Activated naive CD8-positive, alpha-beta T cell treated with anti-CD3 and anti-CD28 coated beads, Interleukin-2, amount 50 U/mL, for 16 hours (primary cell): ENCODE results near the gene LAMA3.

Source experiments
- DNase-seq: peaks from one replicate; pipeline ENCODE4 v3.0.0-alpha.2; 2020; ENCODE audit warnings: low read depth, low spot score

The LAMA3 gene

DNA sequence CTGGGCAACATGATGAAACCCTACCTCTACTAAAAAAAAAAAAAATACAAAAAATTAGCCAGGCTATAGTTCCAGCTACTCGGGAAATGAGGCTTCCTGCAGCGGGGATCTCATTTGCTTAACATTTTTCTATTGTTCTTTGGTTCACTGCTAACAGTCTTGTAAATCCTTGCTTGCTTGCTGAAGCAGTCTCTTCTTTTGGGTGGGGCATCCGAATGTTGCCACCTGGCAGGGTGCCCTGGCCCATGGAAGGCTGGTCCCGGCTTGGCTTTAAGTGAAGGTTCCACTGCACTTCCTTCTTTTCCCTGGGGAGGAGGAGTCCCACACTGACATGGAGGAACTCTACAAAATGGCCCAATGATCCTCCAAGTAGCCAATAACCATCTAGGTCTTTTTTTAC is 20.5 kb upstream of the LAMA3 start:
- no peak for DNase-seq

DNA sequence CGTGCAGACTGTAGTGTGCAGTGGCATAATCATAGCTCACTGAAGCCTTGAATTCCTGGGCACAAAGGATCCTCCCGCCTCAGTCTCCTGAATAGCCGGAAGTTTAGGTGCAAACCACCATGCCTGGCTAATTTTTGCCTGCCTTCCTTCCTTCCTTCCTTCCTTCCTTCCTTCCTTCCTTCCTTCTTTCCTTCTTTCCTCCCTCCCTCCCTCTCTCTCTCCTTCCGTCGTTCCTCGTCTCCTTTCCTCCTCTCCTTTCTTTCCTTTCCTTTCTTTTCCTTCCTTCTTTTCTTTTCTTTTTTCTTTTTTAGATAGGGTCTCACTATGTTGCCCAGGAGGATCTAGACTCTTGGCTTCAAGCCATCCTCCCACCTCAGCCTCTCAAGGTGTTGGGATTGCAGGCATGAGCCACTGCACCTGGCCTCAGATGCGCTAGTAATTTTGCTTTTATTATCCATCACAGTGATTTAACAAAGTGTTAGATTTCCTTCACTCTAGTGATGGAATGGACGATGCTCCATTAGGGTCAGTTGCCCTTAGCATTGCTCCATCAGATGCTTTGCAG is 20.0 kb upstream of the LAMA3 start:
- DNase-seq, result no peak

DNA sequence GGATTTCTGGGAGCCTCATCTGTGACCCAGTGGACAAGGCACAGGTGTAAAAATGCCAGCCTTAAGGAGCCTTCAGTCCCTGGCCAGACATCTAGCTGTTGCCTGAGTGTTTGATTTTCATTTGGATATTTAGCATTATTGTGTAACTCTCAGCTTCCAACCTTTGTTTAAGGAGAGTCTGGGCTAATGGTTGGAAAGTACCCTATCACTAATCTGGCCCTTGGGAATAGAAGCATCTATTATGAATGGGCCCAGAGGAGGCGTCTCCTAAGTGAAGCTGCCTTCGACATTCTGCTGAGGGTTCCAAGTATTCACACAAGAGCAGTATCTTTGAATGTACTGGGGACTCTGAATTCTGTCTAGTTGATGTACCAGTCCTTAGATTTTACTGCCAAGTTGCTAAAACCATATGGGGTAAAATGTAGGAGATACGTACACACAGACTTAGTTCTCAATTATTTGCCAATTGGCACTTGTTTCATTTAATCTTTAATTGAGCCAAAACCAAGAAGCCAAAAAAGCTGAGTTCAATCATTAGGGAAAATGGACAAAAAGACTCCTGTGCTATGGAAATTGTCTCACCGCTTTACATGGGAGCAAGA is 19.3 kb upstream of the LAMA3 start:
- no peak for DNase-seq

DNA sequence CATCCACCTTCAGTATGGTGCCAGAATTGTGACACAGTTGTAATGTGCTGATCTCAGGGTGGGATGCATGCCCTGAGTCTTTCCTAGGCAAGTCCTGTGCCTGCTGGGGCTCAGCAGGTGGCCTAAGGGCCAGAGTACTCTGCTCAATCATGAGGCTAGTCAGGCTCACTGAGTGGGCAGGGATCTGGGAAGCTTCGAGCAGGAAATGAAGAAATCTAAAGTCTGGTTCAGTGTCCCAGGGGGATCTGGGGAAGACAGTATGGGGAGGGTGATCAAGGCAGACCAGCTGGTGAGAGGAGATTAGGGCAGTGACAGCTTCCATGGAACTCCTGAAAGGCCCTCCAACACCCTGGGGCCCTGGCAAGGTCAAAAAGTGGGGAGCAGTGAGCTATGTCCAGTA is 17.7 kb upstream of the LAMA3 start:
- DNase-seq, result no peak

DNA sequence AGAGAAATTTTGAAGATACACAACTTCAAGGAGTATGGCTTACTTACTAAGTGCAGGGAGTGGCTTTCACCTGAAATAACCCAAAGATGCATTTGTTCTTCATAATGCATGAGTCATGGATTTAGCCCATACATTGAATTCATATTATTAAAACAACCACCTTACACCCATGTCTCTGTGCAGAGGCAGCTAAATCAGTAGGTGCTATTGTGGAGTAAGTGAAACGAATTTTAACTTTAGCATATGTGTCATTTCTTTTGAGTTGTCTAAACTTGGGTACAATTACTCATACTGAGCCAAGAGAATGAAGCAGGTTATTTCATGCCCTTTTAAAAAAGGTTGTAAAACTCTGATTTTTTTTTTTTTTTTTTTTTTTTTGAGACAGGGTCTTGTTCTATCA is 15.5 kb upstream of the LAMA3 start:
- DNase-seq, result no peak

DNA sequence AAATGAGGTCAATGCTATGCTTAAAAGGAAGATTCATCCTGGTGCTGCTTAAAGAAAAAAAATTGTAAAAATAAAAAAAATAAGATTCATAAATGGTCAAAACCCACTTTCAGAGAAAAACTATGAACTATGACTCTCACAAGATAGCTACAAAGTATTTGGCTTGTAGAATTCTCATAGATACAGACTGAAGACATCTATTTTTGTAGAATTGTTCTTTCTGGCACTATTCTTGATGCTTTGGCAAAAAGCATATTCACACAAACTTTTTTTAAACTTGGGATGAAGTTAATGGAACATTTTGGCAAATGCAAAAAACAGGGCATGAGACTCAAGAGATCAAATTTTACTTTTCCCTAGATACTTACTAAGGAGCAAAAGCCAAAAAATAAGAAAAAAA is 14.0 kb upstream of the LAMA3 start:
- DNase-seq, result no peak

DNA sequence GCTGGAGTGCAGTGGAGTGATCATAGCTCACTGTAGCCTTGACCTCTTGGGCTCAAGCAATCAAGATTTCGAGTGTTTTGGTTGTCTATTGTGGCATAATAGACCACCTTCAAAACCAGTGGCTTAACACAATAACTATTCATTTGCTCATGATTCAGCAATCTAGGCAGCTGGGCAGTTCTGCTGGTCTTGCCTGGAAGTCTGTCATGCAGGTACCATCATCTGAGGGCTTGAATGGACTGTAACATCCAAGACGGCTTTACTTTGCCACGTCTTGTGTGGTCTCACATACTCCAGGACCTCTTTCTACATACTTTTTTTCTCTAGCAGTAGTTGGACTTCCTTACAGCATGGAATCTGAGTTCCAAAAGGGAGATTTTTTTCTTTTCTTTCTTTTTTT is 13.4 kb upstream of the LAMA3 start:
- DNase-seq, result no peak

DNA sequence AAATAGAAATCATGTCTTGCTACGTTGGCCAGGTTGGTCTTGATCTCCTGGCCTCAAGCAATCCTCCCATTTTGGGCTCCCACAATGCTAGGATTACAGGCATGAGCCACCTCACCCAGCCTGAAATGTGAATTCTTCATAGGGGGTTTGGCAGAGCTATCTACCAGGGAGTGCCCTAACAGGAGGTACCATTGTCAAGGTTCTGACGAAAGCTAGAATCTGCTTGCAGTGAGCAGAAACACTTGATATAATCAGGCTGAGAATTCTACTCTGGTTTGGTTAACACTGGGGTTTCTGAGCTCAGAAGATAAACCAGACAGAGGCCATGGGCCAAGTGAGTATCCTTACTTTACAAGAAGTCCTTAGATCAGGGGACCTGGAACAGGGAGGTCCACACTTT is 7.2 kb upstream of the LAMA3 start:
- no peak for DNase-seq

DNA sequence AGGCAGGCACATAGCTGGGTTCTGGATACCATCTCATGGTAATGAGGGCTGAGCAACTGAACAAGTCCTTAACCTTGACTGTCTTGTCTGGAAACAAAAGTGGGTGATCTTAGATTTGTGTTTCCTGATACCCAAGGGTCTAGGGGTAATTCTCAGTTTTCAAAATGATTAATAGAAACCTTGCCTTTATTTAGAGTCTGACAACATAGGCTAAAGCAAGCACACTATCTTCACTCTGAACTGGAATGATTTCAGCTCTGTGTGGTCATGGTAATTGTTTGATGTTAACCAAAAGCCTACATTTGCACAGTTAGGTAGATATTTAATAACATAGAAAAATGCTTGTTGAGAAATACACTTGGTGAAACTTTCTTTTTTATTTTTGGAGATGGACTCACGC is 6.8 kb upstream of the LAMA3 start:
- no peak for DNase-seq

DNA sequence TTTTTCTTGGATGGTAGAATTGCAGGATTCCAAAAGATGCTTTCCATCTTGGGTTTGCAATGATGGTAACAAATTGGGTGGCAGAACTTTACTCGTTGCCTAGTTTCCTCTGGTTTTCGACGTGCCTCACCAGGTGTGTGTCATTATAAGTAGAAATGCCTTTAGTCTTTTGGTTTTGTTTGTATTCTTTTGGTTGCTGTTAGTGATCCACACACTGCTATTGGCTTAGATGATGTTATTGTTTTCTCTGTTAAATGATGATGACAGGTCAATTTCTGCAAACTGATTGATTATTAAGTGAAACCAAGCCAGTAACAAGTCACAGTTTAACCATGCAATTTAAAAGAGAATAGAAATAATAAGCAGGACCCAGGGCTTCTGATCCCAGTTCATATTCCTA is 6.1 kb upstream of the LAMA3 start:
- no peak for DNase-seq

DNA sequence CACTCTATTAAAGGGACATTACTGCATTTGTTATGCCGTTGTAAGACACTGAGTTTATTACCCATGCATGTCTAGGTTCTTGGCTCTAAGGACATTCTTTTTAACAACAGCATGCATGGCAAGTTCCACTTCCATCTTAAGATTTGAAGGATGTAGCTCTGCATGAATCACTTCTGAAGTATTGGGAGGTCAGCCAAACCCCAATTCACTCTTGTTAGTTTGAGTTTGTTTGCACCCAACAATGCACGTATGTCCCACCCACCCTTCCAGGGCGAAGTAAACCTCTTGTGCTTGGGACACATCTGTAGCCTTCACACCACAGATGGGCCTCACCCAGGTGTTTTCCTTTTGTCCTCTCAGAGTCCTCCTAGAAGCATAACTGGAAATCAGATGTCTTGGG is 5.6 kb upstream of the LAMA3 start:
- DNase-seq, result no peak

DNA sequence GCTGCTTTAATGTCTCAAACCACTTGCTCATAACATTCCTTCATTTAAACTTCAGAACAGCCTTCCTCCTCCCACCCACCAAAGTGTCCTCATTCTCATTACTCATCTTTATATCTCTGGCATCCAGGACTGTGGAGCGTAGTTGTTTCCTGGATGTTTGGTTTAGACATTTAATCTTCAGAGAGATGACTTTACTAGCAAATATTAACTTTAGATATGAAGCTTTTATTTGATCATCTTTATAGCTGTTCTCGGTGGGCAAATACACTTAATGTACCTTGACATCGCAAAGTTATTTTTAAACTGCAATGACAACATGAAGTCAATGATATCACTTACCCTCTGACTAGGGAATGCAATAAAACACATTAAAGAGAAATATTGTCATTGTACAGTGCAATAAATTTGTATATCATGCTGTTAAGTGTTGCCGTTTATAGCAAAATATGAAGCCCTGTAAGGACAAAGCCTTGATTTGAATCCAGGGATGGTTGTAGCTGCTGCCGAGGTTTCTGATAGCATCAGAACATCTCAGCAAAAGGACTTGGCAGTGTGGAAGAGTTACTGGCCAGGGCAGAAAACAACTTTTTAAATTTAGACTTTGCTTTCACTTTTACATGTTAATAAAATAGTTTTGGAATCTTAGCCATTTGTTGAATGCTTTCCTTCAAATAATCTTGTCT is 4.6 kb upstream of the LAMA3 start:
- no peak for DNase-seq

DNA sequence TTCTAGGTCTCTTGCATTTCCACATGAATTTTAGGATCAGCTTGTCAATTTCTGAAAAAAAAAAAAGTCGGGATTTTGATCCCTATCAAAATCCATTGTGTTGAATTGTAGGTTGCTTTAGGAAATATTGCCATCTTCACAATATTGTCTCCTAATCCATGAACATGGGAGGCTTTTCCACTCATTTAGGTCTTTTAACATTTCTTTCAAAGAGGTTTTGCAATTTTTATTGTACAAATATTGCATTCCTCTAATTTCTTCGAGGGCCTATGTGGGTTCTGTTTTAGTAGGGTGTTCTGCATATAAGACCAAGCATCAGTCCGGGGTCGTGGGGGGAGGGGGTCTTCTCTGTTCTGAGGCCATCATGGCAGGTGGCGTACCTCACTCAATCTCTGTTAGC is 725 bp upstream of the LAMA3 start:
- no peak for DNase-seq

DNA sequence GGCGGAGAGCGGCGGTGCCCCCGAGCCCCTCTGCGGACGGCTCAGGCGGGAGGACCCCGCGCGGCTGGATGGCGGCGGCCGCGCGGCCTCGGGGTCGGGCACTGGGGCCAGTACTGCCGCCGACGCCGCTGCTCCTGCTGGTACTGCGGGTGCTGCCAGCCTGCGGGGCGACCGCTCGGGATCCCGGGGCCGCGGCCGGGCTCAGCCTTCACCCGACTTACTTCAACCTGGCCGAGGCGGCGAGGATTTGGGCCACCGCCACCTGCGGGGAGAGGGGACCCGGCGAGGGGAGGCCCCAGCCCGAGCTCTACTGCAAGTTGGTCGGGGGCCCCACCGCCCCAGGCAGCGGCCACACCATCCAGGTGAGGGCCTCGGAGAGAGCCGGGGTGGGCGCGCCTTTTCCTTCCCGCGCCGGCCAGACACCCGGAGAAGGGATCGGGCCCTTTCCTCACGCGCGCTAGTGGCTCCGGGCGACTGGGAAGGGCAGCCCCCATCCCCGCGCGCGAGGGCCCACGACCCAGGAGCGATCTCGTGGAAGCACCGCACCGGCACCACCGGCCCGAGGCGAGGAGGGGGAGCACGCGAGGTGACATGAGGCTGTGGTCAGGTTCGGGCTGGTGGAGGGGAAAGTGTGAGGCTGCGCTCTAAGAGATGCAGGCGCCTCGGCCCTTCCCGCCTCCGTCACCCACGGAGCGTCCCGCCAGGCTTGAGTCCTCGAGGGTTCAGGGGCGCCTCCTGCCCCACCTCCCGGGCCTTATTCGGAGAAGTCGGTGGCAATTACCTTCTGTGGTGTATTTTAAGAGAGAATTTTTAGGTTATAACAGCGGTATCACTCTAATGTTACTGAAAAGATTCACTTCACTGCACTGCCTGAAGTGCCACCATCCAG is 607 bp downstream of the LAMA3 start:
- no peak for DNase-seq

DNA sequence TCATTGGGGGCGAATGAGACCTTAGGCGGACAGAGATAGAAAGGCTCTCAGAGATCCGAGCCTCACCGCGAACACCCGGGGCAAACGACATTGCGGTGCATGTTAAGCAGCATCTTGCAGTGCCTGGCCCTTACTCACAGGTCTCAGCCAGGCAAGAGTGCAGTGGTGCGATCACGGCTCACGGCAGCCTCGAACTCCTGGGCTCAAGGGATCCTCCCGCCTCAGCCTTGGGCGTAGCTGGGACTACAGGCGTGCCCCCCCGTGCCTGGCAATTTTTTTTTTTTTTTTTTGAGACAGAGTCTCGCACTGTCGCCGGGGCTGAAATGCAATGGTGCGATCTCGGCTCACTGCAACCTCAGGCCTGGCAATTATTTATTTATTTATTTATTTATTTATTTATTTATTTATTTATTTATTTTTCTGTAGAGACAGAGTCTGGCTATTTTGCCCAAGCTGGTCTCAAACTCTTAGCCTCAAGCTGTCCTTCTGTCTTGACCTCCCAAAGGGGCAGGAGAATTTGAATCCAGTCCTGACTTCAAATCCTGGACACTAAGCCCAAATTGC is 1.3 kb downstream of the LAMA3 start:
- DNase-seq, result no peak

DNA sequence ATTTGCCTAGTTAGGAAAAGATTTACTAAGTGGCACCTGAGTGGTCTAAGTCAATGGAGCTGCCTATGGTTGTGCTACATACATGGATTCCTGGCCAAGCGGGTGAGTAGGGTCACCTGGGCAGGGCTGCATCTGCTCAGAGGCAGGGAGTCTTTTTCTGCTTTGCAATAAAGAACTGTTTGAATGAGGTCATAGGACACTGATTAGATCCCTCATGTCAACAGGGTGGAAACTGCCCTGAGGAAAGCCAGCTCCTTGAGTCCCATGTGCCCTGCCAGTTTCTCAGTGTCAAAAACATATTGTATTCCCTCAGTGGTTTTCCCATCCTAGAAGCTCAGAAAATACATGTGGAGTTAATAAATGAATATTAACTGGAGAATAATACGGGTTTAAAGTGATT is 4.6 kb downstream of the LAMA3 start:
- DNase-seq, result no peak

DNA sequence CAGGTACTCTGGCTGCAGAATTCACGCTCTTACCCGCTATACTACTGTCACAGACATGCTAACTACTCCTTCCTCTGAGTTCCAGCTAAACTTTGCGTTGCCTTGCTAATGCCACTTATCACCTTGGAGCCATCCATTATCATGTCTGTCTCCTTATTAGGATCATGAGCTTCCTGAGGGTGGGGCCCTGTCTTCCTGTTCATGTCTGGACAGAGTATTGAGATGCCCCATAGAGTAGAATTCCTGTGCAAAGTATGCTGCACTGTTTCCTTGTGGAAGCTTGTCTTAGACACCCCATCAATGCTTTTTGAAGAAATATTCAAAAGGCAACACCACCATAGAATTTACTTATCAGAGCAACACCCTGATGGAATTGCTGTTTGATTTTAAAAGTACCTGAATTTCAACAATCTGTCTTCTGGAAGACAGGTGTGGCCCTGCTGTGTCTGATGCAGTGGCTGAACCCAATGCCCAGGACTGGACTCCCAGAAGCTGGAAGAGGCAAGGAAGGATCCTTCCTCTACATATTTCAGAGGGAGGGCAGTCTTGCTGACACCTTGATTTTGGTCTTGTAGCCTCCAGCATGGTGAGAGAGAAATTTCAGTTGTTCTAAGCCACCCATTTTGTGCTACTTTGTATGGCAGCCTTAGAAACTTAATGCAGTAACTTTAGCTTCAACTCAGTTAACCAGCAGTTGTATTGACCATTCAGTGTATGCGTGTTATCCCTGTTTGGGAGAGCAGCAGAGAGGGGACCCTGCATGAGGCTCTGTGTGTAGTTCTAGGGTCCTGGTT is 5.6 kb downstream of the LAMA3 start:
- DNase-seq, result no peak

DNA sequence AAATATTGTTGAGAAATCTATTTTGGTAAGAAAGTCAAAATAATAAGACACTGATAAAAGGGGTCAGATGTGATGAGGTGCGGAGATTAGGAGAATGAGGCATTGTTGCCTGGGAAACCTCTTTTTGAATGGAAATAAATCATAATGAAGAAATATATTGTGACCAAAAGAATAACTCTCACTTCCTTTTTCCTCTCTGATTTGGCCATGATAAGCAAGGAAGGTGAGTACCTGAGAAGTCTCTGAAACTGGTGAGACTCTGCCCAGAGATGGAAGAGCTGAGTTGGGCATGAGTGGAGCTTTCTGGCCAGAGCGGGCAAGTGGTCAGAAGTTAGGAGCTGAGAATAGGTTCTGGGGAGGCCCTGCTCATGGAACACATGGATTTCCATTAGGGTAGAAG is 11.8 kb downstream of the LAMA3 start:
- no peak for DNase-seq

DNA sequence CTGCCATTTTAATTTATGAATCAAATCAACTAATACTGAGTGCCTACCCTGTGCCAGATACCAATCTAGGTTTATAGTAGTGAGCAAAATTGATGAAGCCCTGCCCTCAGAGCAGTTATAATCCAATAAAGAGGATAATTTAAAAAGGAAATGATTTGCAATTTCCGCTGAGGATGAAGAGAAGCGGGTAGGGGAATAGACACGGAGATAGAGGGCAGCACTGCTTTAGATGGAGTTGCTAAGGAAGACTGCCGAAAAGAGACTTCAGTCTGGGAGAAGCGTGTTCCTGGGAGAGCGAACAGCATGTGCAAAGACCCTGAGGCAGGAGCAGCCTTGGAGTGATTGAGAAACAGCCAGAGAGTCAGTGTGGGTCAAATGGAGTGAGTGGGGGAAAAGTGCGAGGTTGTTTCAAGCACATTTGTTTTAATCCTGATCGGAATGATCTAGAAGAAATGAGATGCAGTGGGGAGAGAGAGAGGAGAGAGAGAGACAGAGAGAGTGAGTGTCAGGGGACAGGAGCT is 12.4 kb downstream of the LAMA3 start:
- no peak for DNase-seq

DNA sequence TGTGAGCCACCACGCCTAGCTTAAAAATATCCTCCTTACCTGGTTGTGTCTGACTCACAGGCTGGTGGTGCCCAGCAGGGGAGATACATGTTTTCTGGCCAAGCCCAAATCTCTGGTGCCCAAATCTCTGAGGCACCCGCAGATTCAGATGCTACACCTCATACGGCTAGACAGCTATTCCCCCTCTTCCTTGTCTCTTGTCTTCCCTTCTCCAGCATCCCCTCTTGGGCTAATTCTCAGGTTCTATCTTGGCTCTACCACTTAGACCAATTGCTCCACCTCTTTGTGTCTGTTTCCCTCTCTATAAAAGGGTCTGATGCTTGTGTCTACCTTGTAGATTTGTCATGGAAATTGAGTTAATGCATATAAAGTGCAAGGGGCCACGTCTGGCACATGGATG is 13.4 kb downstream of the LAMA3 start:
- no peak for DNase-seq
